Measurements from ENCODE around the gene OR8G1.
"Not testable (repeated sequence)": the region's sequence is repeated elsewhere in the genome, so short reads cannot be mapped to it uniquely, and the experiment has no call there.

GRCh38 chr11:124249869-124250268, 9.0 kb downstream of the OR8G1 start:
- not testable (repeated sequence) for TF ChIP-seq CTCF (IDR thresholded peaks at IDR 0.05; ENCODE audit: insufficient read depth, low read length, poor library complexity, severe bottlenecking); EZH2phosphoT487 (conservative IDR thresholded peaks at IDR 0.05; ENCODE audit: low read length)

Data from SU-DHL-6 (cell line).